Epithelial cell of prostate (primary cell): ENCODE data around the gene GFOD1.
A peak's percentile ranks its signal among the peaks of the same experiment; 100 is the strongest.

ENCODE experiments used
- DNase-seq: peaks from one replicate; pipeline ENCODE4 v3.0.0-alpha.2; 2011; ENCODE audit warnings: low read depth, low spot score
- H3K27ac ChIP-seq: fragments of 450-650 bp; 2 replicates; pipeline ENCODE4 v1.5.1; 2017; ENCODE audit warnings: mild to moderate bottlenecking

The GFOD1 gene

GRCh38 chr6:13429406-13429753 lies 58.0 kb downstream of the GFOD1 start:
- no peak for DNase-seq
- H3K27ac ChIP-seq, result peak overlapping the region; percentile 2

DNA sequence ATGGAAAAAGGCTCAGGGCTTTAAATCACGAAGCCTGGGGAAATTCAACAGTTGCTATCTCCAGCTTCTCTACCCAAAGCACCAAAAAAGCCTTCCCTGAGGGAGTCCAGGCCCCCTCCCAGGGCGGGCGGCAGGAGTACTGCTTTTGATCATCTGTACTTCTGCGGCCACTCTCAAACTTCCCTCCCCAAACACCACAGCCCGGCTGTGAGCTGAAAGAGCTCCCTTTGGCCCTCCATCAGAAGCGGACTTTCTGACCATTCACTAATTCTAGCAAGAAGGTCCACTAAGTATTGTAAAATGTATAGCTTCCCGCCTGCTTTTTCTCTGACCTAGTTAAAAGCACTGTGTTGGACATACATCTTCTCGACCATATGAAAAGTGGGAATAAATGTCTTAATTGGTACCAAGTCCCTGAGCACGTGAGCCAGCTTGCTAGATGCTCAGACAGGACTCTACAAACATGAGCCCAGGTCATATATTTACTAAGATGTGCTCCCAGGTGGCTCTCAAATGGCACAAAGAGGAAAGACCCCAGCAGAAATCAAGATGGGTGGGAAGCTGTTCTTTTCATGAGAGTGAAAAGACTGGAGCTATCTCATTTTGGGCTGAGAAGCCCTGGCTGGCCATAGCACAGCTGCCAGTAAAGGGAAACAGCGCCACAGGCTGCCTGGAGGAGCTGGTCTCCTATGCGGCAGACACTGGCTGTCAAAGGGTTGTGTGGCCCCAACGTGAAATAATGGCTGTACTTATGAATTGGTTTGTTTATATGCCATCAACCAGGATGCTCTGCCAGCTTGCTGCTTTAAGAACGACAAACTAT lies 58.6 kb downstream of the GFOD1 start:
- DNase-seq, result no peak
- peak overlapping the region; percentile 2 for H3K27ac ChIP-seq

- DNase-seq, result no peak
- no peak overlapping the region for H3K27ac ChIP-seq
Observed at GRCh38 chr6:13427801-13428582, 59.4 kb downstream of the GFOD1 start.

DNA sequence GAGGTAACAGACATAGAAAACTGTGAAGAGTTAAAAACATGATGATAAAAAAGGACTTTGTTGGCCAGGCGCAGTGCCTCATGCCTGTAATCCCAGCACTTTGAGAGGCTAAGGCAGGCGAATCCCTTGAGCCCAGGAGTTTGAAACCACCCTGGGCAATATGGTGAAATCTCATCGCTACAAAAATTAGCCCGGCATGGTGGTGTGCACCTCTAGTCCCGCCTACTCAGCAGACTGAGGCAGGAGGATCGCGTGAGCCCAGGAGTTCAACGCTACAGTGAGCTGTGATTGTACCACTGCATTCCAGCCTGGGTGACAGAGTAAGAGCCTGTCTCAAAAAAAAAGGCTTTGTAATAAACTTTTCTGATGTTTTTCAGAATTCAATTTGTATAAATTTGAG lies 60.1 kb downstream of the GFOD1 start:
- no peak overlapping the region for H3K27ac ChIP-seq
- no peak for DNase-seq

GRCh38 chr6:13425943-13426931 lies 61.2 kb downstream of the GFOD1 start:
- H3K27ac ChIP-seq, result no peak overlapping the region

GRCh38 chr6:13425270-13425873 lies 62.0 kb downstream of the GFOD1 start:
- no peak overlapping the region for H3K27ac ChIP-seq
- DNase-seq, result no peak

More at GRCh38 chr6:13425943-13426931, 61.2 kb downstream of the GFOD1 start:
- DNase-seq, result peak; percentile 55

GRCh38 chr6:13423252-13423651 lies 64.1 kb downstream of the GFOD1 start:
- H3K27ac ChIP-seq, result no peak overlapping the region
- DNase-seq, result no peak

- H3K27ac ChIP-seq, result no peak overlapping the region
- no peak for DNase-seq
Observed at GRCh38 chr6:13422681-13423221, 64.6 kb downstream of the GFOD1 start.

DNA sequence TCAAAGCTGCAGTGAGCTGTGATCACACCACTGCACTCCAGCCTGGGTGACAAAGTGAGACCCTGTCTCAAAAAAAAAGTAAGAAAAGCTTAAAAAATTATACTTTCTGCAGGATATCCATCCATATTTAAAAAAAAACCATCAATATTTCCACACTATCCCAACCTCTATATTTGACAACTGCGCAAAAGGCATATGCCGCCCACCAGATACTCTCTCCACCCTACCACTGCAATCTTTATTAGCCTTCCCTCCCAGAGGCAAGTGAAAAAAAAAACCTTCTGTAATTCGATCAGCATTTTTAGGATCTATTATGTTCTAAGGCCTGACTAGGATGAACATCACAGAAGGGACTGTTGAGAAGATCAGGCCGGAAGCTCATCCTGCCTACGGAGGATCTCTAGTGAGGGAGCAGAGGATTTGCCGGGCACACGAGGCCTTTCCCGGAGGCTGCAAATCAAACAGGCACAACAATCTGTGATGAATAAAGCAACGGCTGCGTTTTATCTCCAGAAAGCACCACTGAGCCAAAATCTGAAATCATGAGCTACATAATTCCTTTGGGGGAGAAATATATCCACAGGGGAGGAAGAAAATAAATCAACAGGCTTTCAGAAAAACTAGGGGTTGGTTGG lies 65.9 kb downstream of the GFOD1 start:
- no peak for DNase-seq
- no peak overlapping the region for H3K27ac ChIP-seq

GRCh38 chr6:13420269-13420668 lies 67.1 kb downstream of the GFOD1 start:
- no peak for DNase-seq
- no peak overlapping the region for H3K27ac ChIP-seq

- DNase-seq, result no peak
- no peak overlapping the region for H3K27ac ChIP-seq
Observed at GRCh38 chr6:13419422-13420195, 67.8 kb downstream of the GFOD1 start.

DNA sequence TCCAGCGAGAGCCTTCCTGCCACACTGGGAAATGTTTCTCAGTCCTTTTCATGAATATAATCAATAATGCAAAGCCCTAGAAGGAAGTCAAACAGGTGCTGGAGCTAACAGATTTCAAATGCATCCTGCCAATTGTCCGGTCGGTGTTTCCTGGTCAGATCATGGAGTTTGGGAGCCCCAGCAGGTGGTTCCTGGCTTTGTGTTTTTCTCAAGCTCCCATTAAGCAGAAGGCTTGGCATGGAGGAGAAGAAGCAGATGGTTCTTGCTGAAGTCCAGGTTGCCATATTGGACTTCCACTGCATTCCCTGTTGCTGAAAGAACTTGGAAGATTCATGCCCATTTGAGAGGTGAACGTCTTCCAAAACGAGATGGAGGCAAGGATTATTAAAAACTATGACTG lies 68.6 kb downstream of the GFOD1 start:
- no peak for DNase-seq
- no peak overlapping the region for H3K27ac ChIP-seq

DNA sequence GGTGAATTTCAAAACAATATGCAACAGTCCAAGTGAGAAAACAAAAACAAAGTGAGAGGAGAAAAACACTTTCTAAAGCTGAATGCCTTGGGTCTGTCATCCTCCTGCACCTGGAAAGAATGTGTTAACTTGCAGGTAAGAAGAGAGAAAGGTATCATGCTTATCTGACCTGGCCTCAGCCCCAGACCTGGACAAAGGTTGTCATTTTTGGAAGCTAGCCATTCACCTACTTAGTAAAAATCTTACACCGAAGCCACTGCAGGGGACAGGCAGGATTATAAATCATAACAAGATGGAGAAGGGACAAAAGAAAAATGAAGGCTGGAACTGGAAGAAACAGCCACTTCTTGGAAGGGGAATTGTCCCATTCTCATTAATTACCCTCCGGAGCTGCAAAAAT lies 69.4 kb downstream of the GFOD1 start:
- DNase-seq, result no peak

GRCh38 chr6:13417431-13417830 lies 70.0 kb downstream of the GFOD1 start:
- no peak for DNase-seq
- H3K27ac ChIP-seq, result no peak overlapping the region

More for the DNA sequence above, 69.4 kb downstream of the GFOD1 start:
- no peak overlapping the region for H3K27ac ChIP-seq

GRCh38 chr6:13415283-13415682 lies 72.1 kb downstream of the GFOD1 start:
- DNase-seq, result no peak
- no peak overlapping the region for H3K27ac ChIP-seq

GRCh38 chr6:13413900-13414555 lies 73.4 kb downstream of the GFOD1 start:
- DNase-seq, result no peak
- no peak overlapping the region for H3K27ac ChIP-seq

GRCh38 chr6:13413466-13413862 lies 73.9 kb downstream of the GFOD1 start:
- no peak for DNase-seq

More at GRCh38 chr6:13413466-13413862, 73.9 kb downstream of the GFOD1 start:
- H3K27ac ChIP-seq, result no peak overlapping the region
